H9 (cell line): ENCODE data around the gene MED22. TPM values are rescaled to one million over a fixed set of nuclear protein-coding genes. Genes with fewer than 3 reads are reported as not detected.

Experiments
- DNase-seq: peaks from one replicate; pipeline ENCODE4 v3.0.0-alpha.2; 2017
- H2AFZ ChIP-seq: one replicate; pipeline ENCODE4 v1.6.1; 2013; ENCODE audit warnings: mild to moderate bottlenecking, low read length, control low read depth, moderate library complexity
- H2AK5ac ChIP-seq: 2 replicates; pipeline ENCODE4 v1.6.1; 2013; ENCODE audit warnings: low read length, control low read depth, mixed read lengths; ENCODE audit not compliant: insufficient read length
- H2BK120ac ChIP-seq: one replicate; pipeline ENCODE4 v1.6.1; 2013; ENCODE audit warnings: low read depth, mild to moderate bottlenecking, low read length, control low read depth, inconsistent platforms; ENCODE audit not compliant: poor library complexity, severe bottlenecking
- H2BK12ac ChIP-seq: 2 replicates; pipeline ENCODE4 v1.6.1; 2013; ENCODE audit warnings: low read length, control low read depth, mixed read lengths, low read depth; ENCODE audit not compliant: insufficient read length
- H2BK15ac ChIP-seq: 2 replicates; pipeline ENCODE4 v1.6.1; 2013; ENCODE audit warnings: low read depth, low read length, control low read depth
- H2BK20ac ChIP-seq: one replicate; pipeline ENCODE4 v1.6.1; 2013; ENCODE audit warnings: low read depth, mild to moderate bottlenecking, low read length, control low read depth, inconsistent platforms; ENCODE audit not compliant: poor library complexity, severe bottlenecking
- H2BK5ac ChIP-seq: 2 replicates; pipeline ENCODE4 v1.6.1; 2013; ENCODE audit warnings: low read length, control low read depth, mixed read lengths; ENCODE audit not compliant: insufficient read length
- H3K14ac ChIP-seq: 2 replicates; pipeline ENCODE4 v1.6.1; 2013; ENCODE audit warnings: low read length, control low read depth; ENCODE audit not compliant: insufficient read depth
- H3K18ac ChIP-seq: 2 replicates; pipeline ENCODE4 v1.6.1; 2013; ENCODE audit warnings: low read depth, mild to moderate bottlenecking, mixed read lengths, low read length, control low read depth; ENCODE audit not compliant: insufficient read length
- H3K23ac ChIP-seq: 2 replicates; pipeline ENCODE4 v1.6.1; 2013; ENCODE audit warnings: low read length, control low read depth, mixed read lengths, low read depth; ENCODE audit not compliant: insufficient read length
- H3K23me2 ChIP-seq: 2 replicates; pipeline ENCODE4 v1.6.1; 2013; ENCODE audit warnings: low read depth, mild to moderate bottlenecking, mixed read lengths, low read length, control low read depth; ENCODE audit not compliant: insufficient read length, poor library complexity, severe bottlenecking
- H3K27ac ChIP-seq: 2 replicates; pipeline ENCODE4 v1.5.1; 2013; ENCODE audit warnings: low read length, control low read depth, mixed read lengths, low read depth; ENCODE audit not compliant: insufficient read length
- H3K27me3 ChIP-seq: 2 replicates; pipeline ENCODE4 v1.6.1; 2013; ENCODE audit warnings: low read length, control low read depth, inconsistent platforms; ENCODE audit not compliant: insufficient read depth
- H3K4ac ChIP-seq: 2 replicates; pipeline ENCODE4 v1.6.1; 2013; ENCODE audit warnings: low read depth, mild to moderate bottlenecking, control low read depth, inconsistent platforms, low read length, moderate library complexity
- H3K4me1 ChIP-seq: 2 replicates; pipeline ENCODE4 v1.6.1; 2013; ENCODE audit warnings: low read length, control low read depth, inconsistent platforms; ENCODE audit not compliant: insufficient read depth
- H3K4me2 ChIP-seq: 2 replicates; pipeline ENCODE4 v1.6.1; 2013; ENCODE audit warnings: low read length, control low read depth, mixed read lengths; ENCODE audit not compliant: insufficient read length, insufficient read depth
- H3K56ac ChIP-seq: 2 replicates; pipeline ENCODE4 v1.6.1; 2013; ENCODE audit warnings: low read depth, mild to moderate bottlenecking, mixed read lengths, low read length, control low read depth; ENCODE audit not compliant: insufficient read length
- H3K79me1 ChIP-seq: 2 replicates; pipeline ENCODE4 v1.6.1; 2013; ENCODE audit warnings: low read depth, mild to moderate bottlenecking, moderate library complexity, low read length, control low read depth, inconsistent platforms; ENCODE audit not compliant: insufficient read depth, poor library complexity, severe bottlenecking
- H3K79me2 ChIP-seq: 2 replicates; pipeline ENCODE4 v1.6.1; 2013; ENCODE audit warnings: low read length, control low read depth, inconsistent platforms; ENCODE audit not compliant: insufficient read depth
- H3K9ac ChIP-seq: 2 replicates; pipeline ENCODE4 v1.6.1; 2013; ENCODE audit warnings: low read length, control low read depth, mixed read lengths; ENCODE audit not compliant: insufficient read length; ENCODE audit errors: extremely low read depth
- H3K9me3 ChIP-seq: one replicate; pipeline ENCODE4 v1.6.1; 2013; ENCODE audit warnings: low read depth, low read length, inconsistent platforms; ENCODE audit not compliant: control insufficient read depth
- H3T11ph ChIP-seq: one replicate; pipeline ENCODE4 v1.6.1; 2013; ENCODE audit warnings: mild to moderate bottlenecking, low read length, control low read depth, inconsistent platforms
- H4K20me1 ChIP-seq: one replicate; pipeline ENCODE4 v1.6.1; 2013; ENCODE audit not compliant: control insufficient read depth, insufficient read length, insufficient read depth
- H4K5ac ChIP-seq: 2 replicates; pipeline ENCODE4 v1.6.1; 2013; ENCODE audit warnings: low read depth, mild to moderate bottlenecking, mixed read lengths, low read length, control low read depth; ENCODE audit not compliant: insufficient read length
- H4K8ac ChIP-seq: replicated peaks from 2 replicates; pipeline ENCODE4 v1.6.1; 2013; ENCODE audit warnings: low read length, control low read depth, mixed read lengths, low read depth; ENCODE audit not compliant: insufficient read length
- H4K91ac ChIP-seq: 2 replicates; pipeline ENCODE4 v1.6.1; 2013; ENCODE audit warnings: low read depth, mild to moderate bottlenecking, moderate library complexity, mixed read lengths, low read length, control low read depth; ENCODE audit not compliant: insufficient read length
- H3K27ac Mint-ChIP-seq, 3 experiments: 2 replicates in 2 of 3; 3 replicates in 1 of 3; pipeline ENCODE4 v1.8.0; 2020 to 2021; ENCODE audit warnings: mixed read lengths in 3 of 3, mild to moderate bottlenecking in 1 of 3, moderate library complexity in 1 of 3
- H3K27me3 Mint-ChIP-seq: 2 replicates; pipeline ENCODE4 v1.8.0; 2021; ENCODE audit warnings: low read depth, mild to moderate bottlenecking, moderate library complexity, mixed read lengths
- H3K36me3 Mint-ChIP-seq, 3 experiments: 2 replicates in 2 of 3; 3 replicates in 1 of 3; pipeline ENCODE4 v1.8.0; 2020 to 2021; ENCODE audit warnings: low read depth in 3 of 3, mixed read lengths in 3 of 3; ENCODE audit not compliant: insufficient read depth in 1 of 3
- H3K4me1 Mint-ChIP-seq, 2 experiments: 2 replicates each; pipeline ENCODE4 v1.8.0; 2020; ENCODE audit warnings: mixed read lengths in 2 of 2
- H3K4me3 Mint-ChIP-seq, 2 experiments: 2 replicates in 1 of 2; 3 replicates in 1 of 2; pipeline ENCODE4 v1.8.0; 2020 to 2021; ENCODE audit warnings: mild to moderate bottlenecking in 2 of 2, mixed read lengths in 2 of 2, moderate library complexity in 1 of 2
- H3K9me3 Mint-ChIP-seq, 2 experiments: 2 replicates in 1 of 2; 3 replicates in 1 of 2; pipeline ENCODE4 v1.8.0; 2020; ENCODE audit warnings: mild to moderate bottlenecking in 2 of 2, mixed read lengths in 2 of 2, moderate library complexity in 1 of 2
- CTCF ChIP-seq: fragments of 200-600 bp; sonication (generic); conservative IDR thresholded peaks from 3 replicates; pipeline ENCODE4 v1.8.0; 2021; ENCODE audit warnings: antibody characterized with exemption, mild to moderate bottlenecking
- WGBS: extraction: QIAGEN DNeasy Blood & Tissue Kit; methylation state at CpG from one replicate; pipeline ENCODE4 v1.1.7; 2013; ENCODE audit warnings: missing lambda C conversion rate, low lambda C conversion rate, mixed read lengths; ENCODE audit not compliant: insufficient read length; ENCODE audit errors: extremely low coverage; 5-methylcytosine and 5-hydroxymethylcytosine counted together
- total RNA-seq: library from RNA; stranded (reverse); gene quantifications from 2 replicates; pipeline ENCODE4 v1.2.1, GENCODE V29; 2021

Gene MED22
- total RNA-seq, 1 experiment from 2014 or later: 60.1 TPM

- H4K91ac ChIP-seq: no peak overlapping the region
- no peak overlapping the region for H3K4me2 ChIP-seq
- no peak overlapping the region for H2BK20ac ChIP-seq
- no peaks in the 10 kb centered on the region for H3K4me1 ChIP-seq
- no peaks in the 10 kb centered on the region; the same call in 1 of the 2 replicates for H3K79me2 ChIP-seq
- Mint-ChIP-seq H3K4me1 (peaks cover 2 to 6% of the 10 kb centered on the region in 2 experiments; a peak in 2 of 4 replicates), H3K4me3 (no peak overlapping the region), H3K27me3 (no peaks in the 10 kb centered on the region; the same call in 1 of the 2 replicates), H3K9me3 (peaks cover 0 to 1% of the 10 kb centered on the region in 2 experiments; a peak in 1 of 5 replicates), H3K36me3 (peaks cover 43 to 82% (median 72%) of the 10 kb centered on the region in 3 experiments), H3K27ac (no peak overlapping the region)
- H3K23ac ChIP-seq: no peak overlapping the region
- no peak overlapping the region for H2AFZ ChIP-seq
- H3K56ac ChIP-seq: no peak overlapping the region
- peaks cover 3% of the 10 kb centered on the region for H3K79me1 ChIP-seq
- H3K4ac ChIP-seq: no peak overlapping the region
- no peak overlapping the region for H2BK15ac ChIP-seq
- H3K9me3 ChIP-seq: no peaks in the 10 kb centered on the region
- H3K14ac ChIP-seq: no peak overlapping the region
- no peak overlapping the region for H2AK5ac ChIP-seq
- H3T11ph ChIP-seq: no peak overlapping the region
- no peak overlapping the region for H3K18ac ChIP-seq
- no peak overlapping the region for H4K5ac ChIP-seq
- no peaks in the 10 kb centered on the region for H3K27me3 ChIP-seq
- H4K8ac ChIP-seq: no peak overlapping the region
- WGBS: no CpG with 5 or more reads among the region's 13 CpGs
- H4K20me1 ChIP-seq: no peaks in the 10 kb centered on the region
- H2BK5ac ChIP-seq: no peak overlapping the region
- no peak for DNase-seq
- no peak for TF ChIP-seq CTCF
- H3K23me2 ChIP-seq: peaks cover 3% of the 10 kb centered on the region
- no peak overlapping the region for H3K9ac ChIP-seq
- no peak overlapping the region for H3K27ac ChIP-seq
- no peak overlapping the region for H2BK12ac ChIP-seq
- no peak overlapping the region for H2BK120ac ChIP-seq
Observed at GRCh38 chr9:133340916-133341315, 7.0 kb downstream of the MED22 start.
